Gastroesophageal sphincter (tissue), 3 donors: ENCODE results near the gene FGF14.

Source experiments
- CTCF ChIP-seq, 4 experiments: fragments of 200-600 bp in 2 of 4; fragments of 450-650 bp in 2 of 4; sonication (generic) in 1 of 4; IDR thresholded peaks; one replicate each; pipeline ENCODE4 v1.5.1; 2017 to 2019; ENCODE audit warnings: antibody characterized with exemption in 4 of 4, mild to moderate bottlenecking in 2 of 4, moderate library complexity in 2 of 4
- POLR2A ChIP-seq, 2 donors: fragments of 450-650 bp; IDR thresholded peaks; one replicate each; pipeline ENCODE4 v1.6.1; 2017; ENCODE audit warnings: antibody characterized with exemption in 2 of 2, mild to moderate bottlenecking in 2 of 2, moderate library complexity in 1 of 2

- TF ChIP-seq CTCF (IDR thresholded peaks at IDR 0.05) (no peak), POLR2A (IDR thresholded peaks at IDR 0.05) (no peak)
These were observed 262.2 kb downstream of the FGF14 start for GRCh38 chr13:102139626-102140025.
